Left cardiac atrium (tissue), 4 donors: Measurements from ENCODE around the gene WSCD2. TPM values are rescaled to one million over a fixed set of nuclear protein-coding genes. Genes with fewer than 3 reads are reported as not detected.
"Not testable (repeated sequence)": the region's sequence is repeated elsewhere in the genome, so short reads cannot be mapped to it uniquely, and the experiment has no call there.

ENCODE experiments used
- ATAC-seq, 2 donors: fragments of 200-7000 bp; cut with Tn5 transposase; one replicate each; pipeline ENCODE4 v1.9.1; 2020; ENCODE audit warnings: mild to moderate bottlenecking in 2 of 2, moderate library complexity in 2 of 2
- DNase-seq: peaks from one replicate; pipeline ENCODE4 v3.0.0-alpha.2; 2020
- intact Hi-C, 2 donors: fragments of 100-400 bp; cut with DNase I; formaldehyde crosslinking; loops; one replicate each; pipeline versions ENCODE4 v1.14.1 to v1.15.1; 2022 to 2023
- total RNA-seq, 2 donors: library from RNA; stranded (reverse); fragmentation: NEBNext Ultra II Directional; extraction: Animal tissue kit (Norgen Biotek cat#: 25700); gene quantifications; one replicate each; pipeline ENCODE4 v1.2.1, GENCODE V29; 2021
- donor health status: DM: no; HTN: yes; CAD: no.
- donor health status: DM: no; HTN: yes; CAD: no; lungs with severe emphysema.
- donor health status: DM: yes; HTN: yes; CAD: no.
- donor health status: Dilated cardiomyopathy.

Gene WSCD2
- total RNA-seq, 2 donors from 2014 or later, result 0.44 TPM; not detected in 1

GRCh38 chr12:108205864-108206263 lies 76.8 kb downstream of the WSCD2 start:
- ATAC-seq (no peak), DNase-seq (no peak)
- intact Hi-C loops, result no loop called here

- ATAC-seq (no peak), DNase-seq (no peak)
- intact Hi-C loops, result no loop called here
Observed at GRCh38 chr12:108207791-108208730, 79.0 kb downstream of the WSCD2 start.

- intact Hi-C loops, result no loop called here
Observed at GRCh38 chr12:108210001-108210400, 80.9 kb downstream of the WSCD2 start.

GRCh38 chr12:108211157-108211556 lies 82.1 kb downstream of the WSCD2 start:
- ATAC-seq, result no peak
- intact Hi-C loops, result no loop called here
- no peak for DNase-seq

More at GRCh38 chr12:108210001-108210400, 80.9 kb downstream of the WSCD2 start:
- DNase-seq (no peak), ATAC-seq (no peak)

GRCh38 chr12:108213871-108214445 lies 84.9 kb downstream of the WSCD2 start:
- no peak for ATAC-seq
- intact Hi-C loops, result no loop called here
- no peak for DNase-seq

GRCh38 chr12:108214486-108214885 lies 85.4 kb downstream of the WSCD2 start:
- DNase-seq, result peak; percentile 33
- ATAC-seq, result peak in 1 of 2 donors; percentile 34
- intact Hi-C loops, result no loop called here

GRCh38 chr12:108215458-108215857 lies 86.4 kb downstream of the WSCD2 start:
- intact Hi-C loops, result no loop called here
- ATAC-seq, result no peak
- no peak for DNase-seq

- intact Hi-C loops, result no loop called here
- ATAC-seq, result no peak
- no peak for DNase-seq
Observed at GRCh38 chr12:108218921-108219320, 89.8 kb downstream of the WSCD2 start.

- ATAC-seq, DNase-seq, intact Hi-C loops: not testable (repeated sequence)
Observed at GRCh38 chr12:108225101-108225500, 96.0 kb downstream of the WSCD2 start.

GRCh38 chr12:108226866-108227265 lies 97.8 kb downstream of the WSCD2 start:
- intact Hi-C loops, result no loop called here
- ATAC-seq, result no peak
- no peak for DNase-seq

- no peak for DNase-seq
- intact Hi-C loops, result no loop called here
- no peak for ATAC-seq
Observed at GRCh38 chr12:108228746-108229145, 99.7 kb downstream of the WSCD2 start.

- ATAC-seq (no peak), DNase-seq (no peak)
- intact Hi-C loops, result loop anchor here in 1 of 2 donors (10.0 kb wide), 1 partner anchor 223 kb away; no protein-coding TSS in a partner anchor
Observed at GRCh38 chr12:108231109-108231905, 102.2 kb downstream of the WSCD2 start.

GRCh38 chr12:108231909-108232434 lies 102.9 kb downstream of the WSCD2 start:
- DNase-seq, result no peak
- intact Hi-C loops, result loop anchor here in 1 of 2 donors (10.0 kb wide), 1 partner anchor 223 kb away; no protein-coding TSS in a partner anchor

GRCh38 chr12:108232565-108232964 lies 103.5 kb downstream of the WSCD2 start:
- ATAC-seq (no peak), DNase-seq (no peak)
- intact Hi-C loops, result loop anchor here in 1 of 2 donors (10.0 kb wide), 1 partner anchor 222 kb away; no protein-coding TSS in a partner anchor

More at GRCh38 chr12:108231909-108232434, 102.9 kb downstream of the WSCD2 start:
- ATAC-seq, result no peak

GRCh38 chr12:108234158-108234557 lies 105.1 kb downstream of the WSCD2 start:
- intact Hi-C loops, result loop anchor here in 1 of 2 donors (10.0 kb wide), 1 partner anchor 221 kb away; no protein-coding TSS in a partner anchor
- DNase-seq (no peak), ATAC-seq (peak in 1 of 2 donors; percentile 61)

GRCh38 chr12:108235197-108235984 lies 106.3 kb downstream of the WSCD2 start:
- no peak for ATAC-seq
- intact Hi-C loops, result loop anchor here in 1 of 2 donors (10.0 kb wide), 1 partner anchor 219 kb away; no protein-coding TSS in a partner anchor

GRCh38 chr12:108235985-108236263 lies 106.8 kb downstream of the WSCD2 start:
- no peak for ATAC-seq
- intact Hi-C loops, result loop anchor here in 1 of 2 donors (10.0 kb wide), 1 partner anchor 219 kb away; no protein-coding TSS in a partner anchor
- no peak for DNase-seq

More at GRCh38 chr12:108235197-108235984, 106.3 kb downstream of the WSCD2 start:
- no peak for DNase-seq

- no peak for DNase-seq
- intact Hi-C loops, result loop anchor here in 1 of 2 donors (10.0 kb wide), 1 partner anchor 218 kb away; no protein-coding TSS in a partner anchor
- ATAC-seq, result no peak
Observed at GRCh38 chr12:108236366-108236765, 107.3 kb downstream of the WSCD2 start.
